ENCODE data around the gene TRIM27.

Gene TRIM27

DNA sequence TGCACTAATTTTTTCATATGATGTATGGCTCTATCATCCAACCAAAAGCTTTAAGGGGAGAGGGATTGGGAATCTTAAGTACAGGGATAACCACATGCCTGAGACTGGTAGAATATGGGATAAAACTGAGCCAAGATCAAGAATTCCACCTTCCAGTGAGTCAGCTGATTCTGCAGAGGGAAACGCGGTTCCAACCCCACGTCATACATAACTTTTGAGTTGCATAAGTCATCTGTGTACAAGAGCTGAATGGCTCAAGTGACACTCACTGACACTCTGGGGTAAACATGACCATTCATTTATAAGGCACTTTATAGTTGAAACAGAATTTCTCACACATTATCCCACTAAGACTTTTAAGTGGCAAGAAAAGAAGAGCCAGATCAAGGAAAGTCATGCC lies 16.4 kb downstream of the TRIM27 start:
- no peak for DNase-seq
- peaks cover 0 to 12% (median 2%) of the 10 kb centered on the region in 4 donors for H3K4me1 ChIP-seq
- no peak overlapping the region for H3K4me3 ChIP-seq
- no peaks in the 10 kb centered on the region for H3K9me3 ChIP-seq
- TF ChIP-seq, protein P1, sequence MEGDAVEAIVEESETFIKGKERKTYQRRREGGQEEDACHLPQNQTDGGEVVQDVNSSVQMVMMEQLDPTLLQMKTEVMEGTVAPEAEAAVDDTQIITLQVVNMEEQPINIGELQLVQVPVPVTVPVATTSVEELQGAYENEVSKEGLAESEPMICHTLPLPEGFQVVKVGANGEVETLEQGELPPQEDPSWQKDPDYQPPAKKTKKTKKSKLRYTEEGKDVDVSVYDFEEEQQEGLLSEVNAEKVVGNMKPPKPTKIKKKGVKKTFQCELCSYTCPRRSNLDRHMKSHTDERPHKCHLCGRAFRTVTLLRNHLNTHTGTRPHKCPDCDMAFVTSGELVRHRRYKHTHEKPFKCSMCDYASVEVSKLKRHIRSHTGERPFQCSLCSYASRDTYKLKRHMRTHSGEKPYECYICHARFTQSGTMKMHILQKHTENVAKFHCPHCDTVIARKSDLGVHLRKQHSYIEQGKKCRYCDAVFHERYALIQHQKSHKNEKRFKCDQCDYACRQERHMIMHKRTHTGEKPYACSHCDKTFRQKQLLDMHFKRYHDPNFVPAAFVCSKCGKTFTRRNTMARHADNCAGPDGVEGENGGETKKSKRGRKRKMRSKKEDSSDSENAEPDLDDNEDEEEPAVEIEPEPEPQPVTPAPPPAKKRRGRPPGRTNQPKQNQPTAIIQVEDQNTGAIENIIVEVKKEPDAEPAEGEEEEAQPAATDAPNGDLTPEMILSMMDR (IDR thresholded peaks at IDR 0.05): no peak
- H3K27me3 ChIP-seq: no peaks in the 10 kb centered on the region
- H3K36me3 ChIP-seq: peaks cover 76 to 92% (median 83%) of the 10 kb centered on the region in 3 donors
- peak overlapping the region; percentile 24 to 31 for H3K27ac ChIP-seq
- intact Hi-C loops (cut with DNase I; ENCODE audit: low total_unique reads): no loop called here

DNA sequence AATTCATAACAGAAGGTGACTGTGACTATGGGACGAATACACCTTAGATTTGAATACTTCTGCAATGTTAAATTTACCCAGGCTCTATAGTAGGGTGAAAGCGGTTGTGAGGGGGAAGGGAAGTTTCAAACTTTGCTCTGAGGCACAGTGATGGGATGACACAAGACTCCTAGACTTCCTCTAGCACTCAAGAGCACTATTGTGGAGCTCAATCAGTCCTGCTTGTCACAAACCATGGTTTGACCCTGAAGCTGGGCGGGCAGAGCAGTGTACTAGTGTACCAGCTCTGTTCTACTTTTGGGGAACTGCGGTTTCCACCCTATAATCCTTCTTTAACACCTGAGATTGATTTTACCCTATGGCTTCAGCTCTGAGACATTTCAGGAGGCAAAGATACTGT lies 17.1 kb downstream of the TRIM27 start:
- Histone ChIP-seq H3K27me3 (no peaks in the 10 kb centered on the region), H3K4me1 (peaks cover 0 to 12% (median 2%) of the 10 kb centered on the region in 4 donors), H3K4me3 (no peak overlapping the region), H3K36me3 (peaks cover 74 to 92% (median 83%) of the 10 kb centered on the region in 3 donors), H3K27ac (peak overlapping the region in 1 of 2 donors; percentile 24), H3K9me3 (no peaks in the 10 kb centered on the region)
- DNase-seq: no peak
- TF ChIP-seq, protein P1 (IDR thresholded peaks at IDR 0.05): no peak
- intact Hi-C loops (cut with DNase I; ENCODE audit: low total_unique reads): no loop called here

DNA sequence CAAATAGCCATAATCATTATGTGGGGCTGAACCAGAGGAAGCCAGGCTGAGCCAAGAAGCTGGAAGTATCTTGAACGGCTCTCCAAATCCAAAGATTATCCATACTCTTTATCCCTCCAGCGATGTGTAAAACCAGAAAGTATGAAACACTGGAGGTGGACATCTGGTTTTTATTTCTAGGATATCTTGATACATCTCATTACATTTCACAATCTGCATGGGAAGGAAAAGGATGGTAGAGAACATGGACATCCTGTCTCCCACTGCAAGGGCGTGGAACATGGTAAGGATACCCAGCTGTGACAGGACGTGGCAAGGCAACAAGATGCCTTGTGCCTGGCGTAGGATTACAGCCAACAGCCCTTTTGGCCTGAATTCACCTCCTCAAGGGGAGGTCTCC lies 20.1 kb downstream of the TRIM27 start:
- TF ChIP-seq, protein P1 (IDR thresholded peaks at IDR 0.05): no peak
- Histone ChIP-seq H3K27me3 (no peaks in the 10 kb centered on the region), H3K4me3 (no peak overlapping the region), H3K36me3 (peaks cover 52 to 79% (median 65%) of the 10 kb centered on the region in 3 donors), H3K4me1 (peaks cover 0 to 12% (median 2%) of the 10 kb centered on the region in 4 donors), H3K9me3 (no peaks in the 10 kb centered on the region), H3K27ac (no peak overlapping the region)
- DNase-seq: no peak
- intact Hi-C loops (cut with DNase I; ENCODE audit: low total_unique reads): no loop called here

DNA sequence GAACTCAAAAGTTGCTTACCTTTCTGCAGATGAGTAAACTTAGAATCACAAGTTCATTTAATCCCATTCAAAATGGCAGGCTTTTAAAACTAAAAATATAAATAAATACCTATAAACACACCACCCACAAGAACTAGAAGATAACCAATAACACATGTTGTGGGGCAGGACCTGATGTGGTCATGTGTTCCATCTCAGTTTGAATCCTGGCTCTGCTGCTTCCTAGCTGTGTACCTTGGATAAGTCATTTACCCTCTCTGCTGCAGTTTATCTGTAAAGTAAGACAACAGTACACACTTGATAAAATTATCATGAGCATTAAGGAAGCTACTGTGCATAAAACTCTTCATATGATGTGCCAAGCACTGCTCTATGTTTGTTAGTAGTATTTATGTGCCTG lies 22.0 kb downstream of the TRIM27 start:
- TF ChIP-seq, protein P1 (IDR thresholded peaks at IDR 0.05): no peak
- Histone ChIP-seq H3K27ac (no peak overlapping the region), H3K36me3 (peaks cover 47 to 60% (median 49%) of the 10 kb centered on the region in 3 donors), H3K4me3 (no peak overlapping the region), H3K27me3 (no peaks in the 10 kb centered on the region), H3K9me3 (no peaks in the 10 kb centered on the region), H3K4me1 (peaks cover 0 to 12% (median 5%) of the 10 kb centered on the region in 4 donors)
- no peak for DNase-seq
- intact Hi-C loops (cut with DNase I; ENCODE audit: low total_unique reads): no loop called here

DNA sequence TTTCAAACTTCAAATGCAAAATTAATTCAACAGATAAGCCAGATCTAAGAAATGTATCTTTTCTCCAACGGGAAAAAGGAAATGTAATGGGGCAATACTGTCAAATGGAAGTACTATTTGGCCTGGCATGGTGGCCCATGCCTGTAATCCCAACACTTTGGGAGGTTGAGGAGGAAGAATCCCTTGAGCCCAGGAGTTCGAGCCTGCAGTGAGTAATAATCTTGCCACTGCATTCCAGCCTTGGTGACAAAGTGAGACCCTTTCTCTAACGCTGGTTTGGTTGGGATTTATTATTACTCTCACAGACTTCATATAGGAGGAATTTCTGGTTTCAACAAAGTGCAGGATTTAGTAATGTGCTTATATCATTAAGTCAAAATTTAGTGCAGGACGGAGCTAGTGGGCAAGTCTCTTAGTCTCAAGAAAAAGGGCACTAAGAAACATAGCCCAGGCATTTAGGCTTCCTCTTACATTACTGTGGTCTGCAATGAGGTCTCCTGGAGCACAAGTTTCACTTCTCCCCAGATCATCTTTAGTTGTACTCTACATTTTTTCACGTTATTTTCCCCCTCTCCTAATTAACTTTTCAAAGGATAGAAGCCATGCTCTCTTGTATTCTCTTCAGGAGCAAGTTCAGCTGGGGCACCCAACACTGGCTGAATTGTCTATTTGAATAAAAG lies 23.1 kb downstream of the TRIM27 start:
- H3K27me3 ChIP-seq: no peaks in the 10 kb centered on the region
- H3K27ac ChIP-seq: no peak overlapping the region
- peaks cover 0 to 11% (median 5%) of the 10 kb centered on the region in 4 donors for H3K4me1 ChIP-seq
- H3K36me3 ChIP-seq: peaks cover 40 to 49% (median 43%) of the 10 kb centered on the region in 3 donors
- no peaks in the 10 kb centered on the region for H3K9me3 ChIP-seq
- TF ChIP-seq, protein P1 (IDR thresholded peaks at IDR 0.05): no peak
- no peak for DNase-seq
- intact Hi-C loops (cut with DNase I; ENCODE audit: low total_unique reads): no loop called here
- no peak overlapping the region for H3K4me3 ChIP-seq
